HG03520 (cell line): ENCODE measurements around the gene SDK2.

Experiments used
- ATAC-seq: cut with Tn5 transposase; IDR thresholded peaks from one replicate; pipeline ENCODE4 v1.9.1; 2021; ENCODE audit warnings: mild to moderate bottlenecking, moderate library complexity; ENCODE audit not compliant: unreplicated experiment

Gene SDK2

DNA sequence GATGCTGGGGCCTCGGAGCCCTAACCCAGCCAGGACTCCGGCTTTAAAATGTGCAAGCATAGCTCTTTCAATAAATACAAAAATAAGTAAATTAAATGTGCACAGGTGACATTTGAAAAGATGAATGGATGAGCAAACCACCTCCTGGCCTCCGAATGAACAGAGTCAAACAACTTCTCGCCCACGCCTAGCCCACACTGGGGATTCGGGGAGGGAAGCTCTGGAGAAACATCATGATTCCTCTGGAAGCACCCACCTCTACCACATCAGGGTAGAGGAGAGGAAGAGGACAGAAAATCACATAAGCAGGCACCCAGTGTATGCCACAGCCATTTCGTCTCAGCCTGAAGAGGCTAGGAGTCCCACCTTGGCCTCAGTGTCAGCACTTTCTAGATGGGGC lies 105.8 kb downstream of the SDK2 start:
- ATAC-seq, result no peak

DNA sequence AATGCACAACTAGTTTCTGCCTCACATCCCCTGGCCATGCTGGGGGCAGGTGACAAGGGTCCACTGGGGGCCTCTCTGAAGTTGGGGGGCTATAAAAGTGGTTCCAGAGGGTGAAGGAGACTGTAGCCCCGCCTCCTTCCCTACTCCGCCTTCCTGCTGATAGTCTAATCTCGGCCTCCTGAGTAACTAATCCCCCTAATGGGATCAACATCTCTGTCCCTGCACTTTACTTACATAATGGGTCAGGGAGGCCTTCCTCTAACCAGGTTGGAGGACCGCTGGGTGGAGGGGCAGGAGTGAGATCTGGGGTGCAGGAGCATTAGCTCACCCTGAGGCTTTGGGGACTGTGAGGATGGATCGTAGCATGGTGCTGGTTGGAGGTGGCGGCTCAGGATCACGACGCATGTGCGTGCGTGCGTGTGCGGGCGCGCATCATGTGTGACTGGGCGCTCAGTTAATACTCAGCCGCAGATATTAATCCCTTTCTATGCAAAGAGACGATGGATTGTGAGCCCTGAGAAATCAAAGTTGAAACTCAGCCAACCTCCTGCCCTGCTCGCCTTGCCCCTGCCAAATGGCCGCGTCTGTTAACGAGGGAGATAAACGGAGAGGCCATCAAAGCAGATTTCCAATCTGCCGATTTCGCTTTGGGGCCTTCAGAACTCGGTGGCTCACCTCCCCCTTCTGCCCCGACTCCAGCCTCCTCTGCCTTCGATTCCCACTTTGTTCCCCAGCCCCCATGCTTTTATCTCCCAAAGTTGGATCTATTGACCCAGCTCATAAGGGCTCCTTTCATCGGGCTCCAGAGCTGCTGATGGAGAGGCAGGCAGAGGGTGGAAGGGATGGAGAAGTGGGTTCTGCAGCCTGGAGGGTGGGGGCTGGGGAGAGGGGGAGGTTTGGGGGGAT lies 107.3 kb downstream of the SDK2 start:
- no peak for ATAC-seq

DNA sequence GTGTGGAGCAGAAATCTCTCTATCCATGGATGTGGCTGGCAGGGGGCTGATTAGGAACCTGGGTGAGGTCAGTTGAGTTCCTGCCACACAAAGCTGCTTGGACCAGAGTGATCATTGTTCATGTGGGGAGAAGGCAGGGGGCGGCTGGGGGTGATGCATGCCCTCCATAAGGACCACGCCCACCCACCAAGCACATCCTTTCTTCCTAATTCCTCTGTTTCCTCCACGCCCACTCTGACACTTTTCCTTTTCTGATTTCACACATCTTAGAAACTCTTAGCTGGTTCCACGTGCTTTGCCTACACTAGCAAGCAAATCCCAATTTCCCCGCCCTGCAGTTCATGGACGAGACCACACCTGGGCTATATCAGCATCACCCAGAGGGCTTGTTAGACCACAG lies 108.5 kb downstream of the SDK2 start:
- no peak for ATAC-seq

DNA sequence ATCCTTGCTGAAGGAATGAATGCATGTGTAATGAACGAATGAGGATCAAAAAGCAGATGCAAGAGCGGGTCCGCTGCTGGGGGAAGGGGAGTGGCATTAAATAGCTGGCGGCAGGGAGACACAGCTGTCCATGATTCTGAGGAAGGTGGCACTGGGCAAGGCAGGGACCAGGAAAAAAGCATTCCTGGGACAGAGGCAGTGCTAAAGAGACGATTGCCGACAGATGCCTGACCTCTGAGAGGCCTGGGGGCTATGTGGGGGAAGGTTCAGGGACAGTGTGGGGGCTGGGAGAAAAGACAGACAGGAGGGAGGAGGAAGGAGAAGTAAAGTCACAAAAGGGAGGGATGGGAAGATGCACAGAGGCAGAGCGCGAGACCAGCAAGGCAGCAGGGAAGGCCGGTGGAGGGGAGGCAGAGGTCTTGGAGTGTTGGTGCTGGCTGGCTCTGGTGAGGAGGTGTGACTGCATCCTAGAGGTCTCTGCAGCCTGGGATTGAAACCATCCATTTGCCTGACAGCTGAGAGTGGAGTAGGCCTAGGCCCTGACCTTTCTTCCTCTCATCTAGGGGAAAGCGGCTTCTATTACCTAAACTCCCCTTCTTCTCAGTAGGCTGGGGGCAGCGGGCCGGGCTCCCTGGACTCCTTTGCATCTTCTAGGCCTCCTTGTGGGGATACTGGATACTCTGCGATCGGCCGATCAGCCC lies 109.9 kb downstream of the SDK2 start:
- no peak for ATAC-seq

DNA sequence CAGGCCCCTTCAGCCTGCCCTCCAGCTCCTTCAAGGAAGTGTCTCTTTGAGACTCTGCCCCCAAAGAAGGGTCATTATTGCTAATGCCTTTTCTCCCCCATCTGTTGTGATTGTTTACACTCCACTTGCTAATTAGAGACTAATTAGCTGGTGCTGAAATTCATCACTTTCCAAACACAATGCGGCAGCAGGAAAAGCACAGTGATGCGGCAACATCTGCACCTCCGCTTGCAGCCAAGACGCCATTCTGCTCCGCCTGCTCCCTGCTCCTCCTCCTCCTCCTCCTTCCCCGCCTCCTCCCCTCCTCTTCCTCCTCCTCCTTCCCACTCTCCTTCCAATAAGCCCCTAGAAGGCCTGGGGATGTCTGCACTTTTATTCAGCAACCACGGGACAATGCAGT lies 110.5 kb downstream of the SDK2 start:
- ATAC-seq, result no peak

DNA sequence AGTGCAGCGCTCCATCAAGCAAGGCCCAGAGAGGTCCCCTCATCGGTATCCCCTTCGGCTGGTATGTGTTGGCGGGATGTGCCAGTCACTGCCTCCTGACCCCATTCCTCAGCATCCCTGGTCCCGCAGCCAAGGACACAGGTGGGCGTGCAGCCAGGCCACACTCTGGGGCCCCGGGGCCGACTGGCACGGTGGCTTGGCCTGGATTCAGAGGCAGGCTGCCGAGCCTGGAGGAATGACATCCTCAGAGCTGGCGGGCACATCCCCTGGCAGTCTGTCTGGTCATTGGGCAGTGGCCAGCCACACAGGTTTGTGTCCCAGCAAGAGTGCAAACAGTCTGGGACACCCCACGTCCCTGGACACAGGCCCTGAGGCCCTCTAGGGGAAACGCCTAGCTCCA lies 111.1 kb downstream of the SDK2 start:
- ATAC-seq, result no peak

DNA sequence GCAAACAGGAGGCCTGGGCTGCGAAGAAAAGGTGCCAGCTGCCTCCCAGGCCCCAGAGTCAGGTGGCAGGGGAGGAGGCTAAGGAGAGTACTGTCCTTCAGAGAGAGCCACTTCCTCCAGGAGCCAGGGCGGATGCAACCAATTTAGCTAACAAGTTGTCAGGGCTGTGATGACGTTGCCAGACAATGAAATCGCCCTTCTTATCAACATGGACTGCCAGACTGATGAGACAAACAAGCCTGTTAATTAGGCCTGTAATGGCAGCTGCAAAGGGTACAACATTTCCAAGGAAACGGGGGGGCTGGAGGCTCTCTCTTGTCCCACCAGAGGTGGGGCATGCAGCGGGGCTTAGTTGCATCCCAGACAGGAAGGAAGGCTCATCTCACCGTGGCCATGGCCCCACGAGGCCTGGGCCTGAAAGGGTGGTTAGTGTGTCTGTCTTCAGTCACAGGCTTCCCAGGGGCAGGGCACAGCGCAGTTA lies 111.8 kb downstream of the SDK2 start:
- ATAC-seq, result no peak

DNA sequence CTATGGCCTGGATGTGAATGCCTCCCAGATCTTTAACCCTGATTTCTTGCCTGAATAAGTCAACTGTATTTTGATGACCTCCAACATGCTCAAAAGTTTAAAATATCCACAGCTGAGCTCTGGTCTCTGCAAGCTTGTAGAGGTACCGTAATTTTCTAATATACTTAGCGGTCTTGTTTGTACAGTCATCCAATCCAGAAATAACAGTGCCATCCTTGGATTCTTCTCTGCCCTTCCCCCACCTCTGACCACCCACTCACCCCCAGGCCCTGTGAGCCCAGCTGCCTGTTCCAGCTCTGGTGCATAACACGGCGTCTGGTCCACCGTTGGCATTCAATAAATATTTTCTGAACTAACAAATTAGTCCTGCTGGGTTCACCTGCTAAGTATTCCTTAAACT lies 113.1 kb downstream of the SDK2 start:
- ATAC-seq, result no peak

DNA sequence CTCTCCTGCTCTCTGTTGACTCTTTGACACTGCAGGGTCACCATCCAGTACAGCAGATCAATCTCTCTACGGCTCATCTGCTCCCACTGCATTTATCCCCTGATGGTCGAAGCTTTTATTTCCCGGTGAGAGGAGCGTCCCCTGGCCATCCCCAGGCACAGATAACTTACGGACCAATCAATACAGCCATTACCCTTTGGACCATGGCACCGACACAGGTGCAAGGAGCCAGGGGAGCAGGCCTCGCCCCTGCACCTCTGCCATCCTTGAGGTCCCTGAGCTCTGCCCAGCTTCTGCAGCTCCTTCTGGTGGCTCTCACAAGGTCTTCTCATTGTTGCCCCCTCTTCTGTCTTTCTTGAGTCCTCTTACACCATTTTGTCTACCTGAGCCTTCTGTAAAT lies 115.6 kb downstream of the SDK2 start:
- ATAC-seq, result no peak

DNA sequence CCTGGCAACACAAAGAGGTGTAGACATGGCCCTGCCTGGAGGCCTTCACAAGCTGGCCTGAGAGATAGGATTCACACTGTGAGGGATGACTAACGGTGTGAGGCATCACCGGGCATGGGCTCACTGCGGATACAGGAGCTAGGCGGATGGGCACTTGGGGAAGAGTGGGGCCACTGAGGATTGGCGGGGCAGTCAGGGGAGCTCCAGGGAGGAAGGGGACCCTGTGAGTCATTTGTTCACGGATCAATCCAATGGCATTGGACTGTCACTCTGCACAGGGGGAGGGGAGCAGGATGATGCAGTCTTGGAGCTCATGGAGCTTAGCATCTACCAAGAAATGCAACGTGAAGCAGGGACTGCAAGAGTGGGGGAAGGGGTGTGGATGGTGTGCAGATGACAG lies 117.3 kb downstream of the SDK2 start:
- ATAC-seq, result no peak

DNA sequence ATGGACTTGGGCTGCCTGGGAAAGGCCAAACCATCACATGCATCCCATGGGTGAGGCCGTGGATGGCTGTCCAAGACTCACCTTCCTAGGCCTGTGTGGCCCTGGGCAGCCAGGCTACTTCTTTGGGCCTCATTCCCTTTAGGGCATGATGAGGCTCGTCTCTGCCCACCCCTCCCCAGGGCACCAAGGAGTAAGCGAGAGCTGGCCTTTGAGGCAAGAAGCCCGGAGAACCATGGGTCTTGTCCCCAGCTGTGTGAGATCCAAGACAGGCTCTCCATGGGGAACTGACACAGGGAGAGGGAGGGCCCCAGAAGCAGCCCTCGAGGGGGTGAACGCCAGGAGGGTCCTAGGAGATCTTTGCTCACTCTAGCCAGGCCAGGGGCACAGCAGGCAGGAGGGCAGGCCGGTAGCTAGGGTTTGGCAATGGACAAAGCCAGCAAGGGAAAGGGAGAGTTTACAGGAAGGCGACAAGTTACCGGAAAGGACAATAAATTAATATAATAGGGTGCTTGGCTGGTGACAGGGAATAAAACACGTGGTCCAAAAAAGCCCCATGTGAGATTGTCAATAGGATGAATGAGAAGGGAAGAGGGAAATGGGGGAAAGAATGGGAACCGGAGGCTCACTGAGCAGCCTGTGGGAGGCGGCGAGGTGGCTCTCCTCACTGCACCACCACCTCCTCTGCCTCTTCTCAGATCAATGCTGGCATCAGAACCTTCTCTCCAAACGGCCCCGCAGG lies 119.1 kb downstream of the SDK2 start:
- ATAC-seq, result no peak

DNA sequence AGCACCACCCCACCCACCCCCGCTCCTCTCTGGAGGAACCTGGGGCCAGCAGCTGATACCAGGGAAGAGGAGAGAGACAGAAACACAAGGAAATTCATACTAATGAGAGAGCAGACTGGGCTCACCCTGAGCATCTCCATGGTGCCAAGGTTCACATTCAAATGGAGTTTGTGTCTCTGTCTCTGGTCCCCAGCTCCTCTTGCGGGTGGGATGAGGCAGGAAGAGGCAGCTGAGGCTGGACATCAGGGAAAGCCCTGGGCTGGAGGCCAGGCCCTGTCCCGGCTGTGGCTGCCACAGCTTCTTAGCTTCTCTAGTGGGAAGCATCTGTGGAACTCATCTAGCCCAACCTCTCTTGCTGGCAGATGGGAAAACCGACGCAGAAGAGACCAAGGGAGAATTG lies 121.5 kb downstream of the SDK2 start:
- no peak for ATAC-seq

DNA sequence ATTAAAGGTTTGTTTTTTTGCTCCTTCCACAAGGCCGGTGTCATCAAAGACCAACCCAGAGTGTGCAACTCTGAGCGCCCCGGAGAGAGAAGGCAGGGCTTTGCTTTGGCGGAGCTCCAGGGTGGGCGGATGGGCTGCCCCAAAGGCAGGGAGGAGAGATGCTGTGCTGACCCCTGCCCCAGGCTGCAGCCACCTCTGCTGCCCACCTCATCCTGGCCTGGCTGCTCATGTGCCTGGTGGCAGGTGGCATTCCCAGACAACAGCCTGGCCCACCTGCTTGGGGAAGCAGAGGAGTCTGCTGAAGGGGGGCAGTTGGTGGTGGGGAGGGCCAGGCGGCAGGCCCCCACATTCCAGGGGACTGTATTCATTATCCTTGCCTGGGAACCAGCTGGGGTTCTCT lies 122.1 kb downstream of the SDK2 start:
- no peak for ATAC-seq

DNA sequence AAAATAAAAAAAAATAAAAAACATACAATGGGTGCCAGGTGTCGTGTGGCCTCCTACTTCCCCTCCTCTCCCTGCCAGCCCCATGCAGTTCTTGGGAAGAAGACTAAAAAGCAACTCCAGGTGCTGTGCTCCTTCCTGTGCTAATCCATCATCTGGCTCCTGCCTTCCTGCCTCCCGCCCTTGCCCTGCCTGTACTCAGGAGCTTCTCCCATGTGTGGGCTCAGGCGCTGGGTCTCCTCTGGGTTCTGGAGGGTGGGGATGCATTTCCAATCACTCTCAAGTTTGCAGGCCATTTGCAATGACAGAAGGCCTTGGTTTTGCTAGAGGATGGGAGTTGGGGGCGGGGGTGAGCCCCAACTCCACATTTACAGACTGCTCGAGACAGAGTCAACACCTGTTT lies 122.9 kb downstream of the SDK2 start:
- no peak for ATAC-seq

DNA sequence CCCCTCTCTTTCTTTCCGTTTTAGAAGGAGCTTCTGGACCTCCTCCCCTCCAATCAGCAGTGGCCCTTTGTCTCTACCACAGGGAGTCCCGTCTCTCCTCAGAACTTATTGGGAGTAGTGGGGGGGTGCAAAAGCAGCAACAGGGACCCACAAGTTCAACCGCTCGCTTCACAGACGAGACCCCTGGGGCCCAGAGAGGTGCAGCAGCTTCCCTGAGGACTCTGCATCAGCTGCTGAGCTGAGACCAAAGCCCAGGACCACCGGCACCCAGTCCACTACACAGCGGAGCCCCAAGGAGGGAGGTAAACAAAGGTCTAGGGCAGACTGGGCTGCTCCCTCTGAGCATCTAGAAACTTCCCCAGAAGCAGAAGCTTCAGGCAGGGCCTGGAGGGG lies 123.9 kb downstream of the SDK2 start:
- no peak for ATAC-seq

DNA sequence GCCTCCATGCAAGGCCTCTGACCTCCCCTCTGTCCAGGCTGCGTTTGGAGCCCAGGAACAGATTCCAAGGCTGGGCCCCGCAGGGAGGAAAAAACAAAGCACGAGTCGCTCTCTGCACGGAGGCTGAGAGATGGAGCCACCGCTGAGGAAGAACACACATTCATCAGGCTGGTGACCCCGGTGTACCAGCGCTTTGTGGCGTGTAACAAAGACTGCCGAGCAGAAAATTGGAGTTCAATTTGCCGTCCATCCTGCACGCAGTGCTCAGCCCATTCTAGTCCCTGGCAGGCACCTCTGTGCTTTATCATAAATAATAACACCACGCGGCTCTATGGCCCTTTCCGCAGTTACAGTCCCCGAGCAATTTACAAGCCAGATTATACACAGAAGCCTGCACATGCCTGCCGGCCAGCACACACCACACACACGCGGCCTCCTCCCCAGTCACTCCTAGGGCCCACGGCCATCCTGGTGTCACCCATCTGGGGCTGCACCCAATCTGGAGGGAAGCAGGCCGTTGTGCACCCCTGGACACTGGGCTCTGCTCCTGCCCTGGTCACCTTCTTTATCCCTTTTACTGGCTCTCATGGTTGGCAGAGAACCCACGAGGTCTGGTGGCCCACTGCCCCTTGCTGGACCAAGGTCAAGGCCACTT lies 124.4 kb downstream of the SDK2 start:
- no peak for ATAC-seq

DNA sequence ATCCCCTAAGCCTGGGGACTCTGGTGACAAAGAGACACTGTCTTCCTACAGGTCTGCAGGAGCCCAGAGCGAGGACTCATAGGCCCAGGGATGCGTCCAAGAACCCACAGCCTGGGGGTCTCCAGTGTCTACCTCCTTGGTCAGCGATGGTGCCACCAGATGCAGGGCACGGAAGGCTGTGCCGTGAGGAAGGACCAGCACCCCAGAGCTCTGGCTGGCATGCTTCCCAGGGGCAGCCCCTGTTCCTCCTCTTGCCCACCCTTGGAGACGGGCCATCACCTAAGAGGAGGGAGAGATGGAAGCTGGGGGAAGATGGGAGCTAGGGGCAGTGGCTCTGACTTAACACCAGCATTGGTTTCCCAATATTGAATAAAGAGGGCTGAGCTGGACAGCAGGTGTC lies 125.2 kb downstream of the SDK2 start:
- no peak for ATAC-seq

DNA sequence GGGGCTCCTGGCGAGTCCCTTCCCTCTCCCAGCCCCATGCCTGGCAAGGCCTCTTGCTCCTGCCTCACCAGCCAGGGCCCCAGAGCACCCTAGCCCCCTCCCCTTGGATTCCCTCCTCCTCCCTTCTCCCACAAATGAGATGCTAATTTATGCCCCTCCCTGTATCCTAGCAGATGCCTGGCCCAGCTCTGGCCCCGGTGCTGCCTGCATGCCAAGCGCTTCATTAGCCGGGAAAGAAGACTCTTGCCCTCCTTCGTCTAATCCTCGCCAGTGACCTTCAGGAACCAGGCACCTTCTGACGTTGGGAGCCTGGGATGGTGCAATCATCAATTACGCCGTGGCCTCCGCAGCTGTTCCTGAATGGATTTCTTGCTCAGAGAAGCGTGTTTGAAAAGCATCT lies 127.8 kb downstream of the SDK2 start:
- no peak for ATAC-seq

DNA sequence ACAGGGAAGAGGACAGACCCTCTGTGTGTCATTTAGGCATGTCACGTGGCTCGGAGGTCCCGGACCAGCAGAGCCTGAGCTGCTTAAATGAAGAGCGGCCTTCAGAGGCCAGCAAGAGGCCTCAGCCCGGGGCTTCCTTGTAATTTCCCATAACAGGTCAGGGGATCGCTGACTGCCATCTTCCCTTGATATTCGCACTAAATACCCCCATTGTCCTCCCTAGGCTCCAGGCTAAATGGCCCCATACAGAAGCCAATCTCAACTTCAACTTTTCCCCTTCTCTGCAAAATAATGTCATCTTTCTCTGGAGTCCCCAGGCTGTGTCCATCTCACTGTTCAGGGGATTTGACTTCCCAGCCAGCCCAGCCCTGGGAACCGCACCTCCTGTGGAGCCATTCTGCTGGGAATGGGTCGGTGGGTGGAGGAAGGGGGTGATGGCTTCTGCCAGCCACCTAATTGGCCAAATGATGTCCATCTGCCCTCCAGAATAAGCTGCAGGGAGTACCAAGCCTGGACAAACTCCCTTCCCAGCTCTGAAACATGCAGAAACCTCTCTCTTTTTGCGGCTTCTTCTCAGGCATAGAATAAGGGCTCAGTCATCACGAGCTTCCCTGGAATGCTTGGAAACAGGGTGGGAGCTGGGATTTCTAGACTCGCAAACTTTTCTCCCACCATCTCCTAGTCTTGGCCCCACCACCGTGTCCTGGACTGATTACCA lies 129.9 kb downstream of the SDK2 start:
- ATAC-seq, result no peak

DNA sequence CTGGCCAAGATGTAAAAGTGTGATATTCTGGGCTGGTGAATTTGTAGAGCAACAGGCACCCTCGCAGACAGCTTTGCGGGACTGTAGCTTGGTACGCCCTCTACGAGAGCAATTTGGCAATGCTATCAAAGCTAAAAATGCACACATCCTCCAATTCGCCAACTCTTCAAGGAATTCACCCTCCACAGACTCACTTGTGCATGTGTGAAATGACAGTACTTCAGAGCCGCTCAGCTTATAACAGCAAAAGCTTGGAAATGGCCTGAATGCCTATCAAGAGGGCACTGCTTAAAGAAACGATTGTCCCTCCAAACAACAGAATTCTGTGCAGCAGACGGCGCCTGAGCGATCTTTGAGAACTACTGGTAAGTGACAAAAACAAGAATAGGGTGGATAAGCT lies 130.8 kb downstream of the SDK2 start:
- ATAC-seq, result no peak

DNA sequence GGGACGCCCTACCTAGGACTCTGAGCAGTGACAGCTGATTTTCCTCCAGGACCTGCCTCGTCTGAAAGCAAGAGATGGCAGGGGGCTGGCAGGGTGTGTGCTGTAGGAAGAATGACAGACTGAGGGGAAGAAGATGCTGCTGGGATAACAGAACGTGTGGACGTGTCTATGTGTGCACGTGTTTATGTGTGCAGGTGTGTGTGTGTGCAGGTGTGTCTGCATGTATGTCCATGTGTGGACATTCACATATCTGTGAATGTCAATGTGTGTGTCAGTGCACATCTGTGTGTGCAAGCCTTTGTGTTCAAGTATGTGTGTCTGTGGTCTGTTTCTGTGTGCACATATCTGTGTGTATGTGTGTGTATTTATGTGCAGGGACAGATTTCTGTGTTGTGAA lies 132.5 kb downstream of the SDK2 start:
- ATAC-seq, result no peak
